ENCODE results near the gene PAQR4.
A peak's percentile ranks its signal among the peaks of the same experiment; 100 is the strongest.

PAQR4 gene

GRCh38 chr16:2968738-2969544 is at the start of gene PAQR4:
PAQR4 (plus strand) TSS chr16:2969348; CDS start chr16:2969675, 327 bp downstream.
- DNase-seq (ENCODE audit: extremely low read depth, low read depth) = peak; percentile 44
- TF ChIP-seq CTCF (IDR thresholded peaks at IDR 0.05; ENCODE audit: low read depth, low read length) = no peak

- TF ChIP-seq CTCF (IDR thresholded peaks at IDR 0.05; ENCODE audit: low read depth, low read length) = peak; percentile 82
- DNase-seq (ENCODE audit: extremely low read depth, low read depth) = no peak
Observed at GRCh38 chr16:2919511-2920255, 49.5 kb upstream of the PAQR4 start.

GRCh38 chr16:2923481-2923880 is 45.7 kb upstream of the PAQR4 start:
- DNase-seq (ENCODE audit: extremely low read depth, low read depth) = no peak

GRCh38 chr16:2924901-2925755 is 44.0 kb upstream of the PAQR4 start:
- TF ChIP-seq CTCF (IDR thresholded peaks at IDR 0.05; ENCODE audit: low read depth, low read length) = no peak

More at GRCh38 chr16:2923481-2923880, 45.7 kb upstream of the PAQR4 start:
- TF ChIP-seq CTCF (IDR thresholded peaks at IDR 0.05; ENCODE audit: low read depth, low read length) = no peak

GRCh38 chr16:2925951-2926649 is 43.0 kb upstream of the PAQR4 start:
- DNase-seq (ENCODE audit: extremely low read depth, low read depth) = no peak
- no peak for TF ChIP-seq CTCF (IDR thresholded peaks at IDR 0.05; ENCODE audit: low read depth, low read length)

More at GRCh38 chr16:2924901-2925755, 44.0 kb upstream of the PAQR4 start:
- no peak for DNase-seq (ENCODE audit: extremely low read depth, low read depth)

GRCh38 chr16:2926650-2926999 is 42.5 kb upstream of the PAQR4 start:
- DNase-seq (ENCODE audit: extremely low read depth, low read depth) = no peak
- no peak for TF ChIP-seq CTCF (IDR thresholded peaks at IDR 0.05; ENCODE audit: low read depth, low read length)

All from AG09319 (cell line).